SH-SY5Y (cell line): ENCODE results near the gene CHRNA9.

Experiments
- GATA2 ChIP-seq: IDR thresholded peaks from 2 replicates; pipeline ENCODE4 v1.6.1; 2011; ENCODE audit warnings: mild to moderate bottlenecking, low read depth, low read length
- GATA3 ChIP-seq: IDR thresholded peaks from 2 replicates; pipeline ENCODE4 v1.6.1; 2011; ENCODE audit warnings: low read depth, mild to moderate bottlenecking, low read length, moderate library complexity

GRCh38 chr4:40303751-40304150, 31.4 kb upstream of the CHRNA9 start:
- TF ChIP-seq GATA2 (no peak), GATA3 (no peak)
